Omental fat pad (tissue), 4 donors: ENCODE results near the gene SLC26A11. TPM values are rescaled to one million over a fixed set of nuclear protein-coding genes. Genes with fewer than 3 reads are reported as not detected.

Experiments used
- ATAC-seq: fragments of 150-250 bp; one replicate; pipeline ENCODE4 v1.9.1; 2016; ENCODE audit warnings: mild to moderate bottlenecking, moderate library complexity; ENCODE audit not compliant: low FRiP score
- DNase-seq: peaks from one replicate; pipeline ENCODE4 v3.0.0-alpha.2; 2019; ENCODE audit warnings: low spot score
- CTCF ChIP-seq, 3 donors: fragments of 450-650 bp; IDR thresholded peaks; one replicate each; pipeline ENCODE4 v1.5.1; 2016 to 2017; ENCODE audit warnings: antibody characterized with exemption in 3 of 3, mild to moderate bottlenecking in 3 of 3, moderate library complexity in 2 of 3
- total RNA-seq, 4 donors: library from RNA; depleted of rRNA; stranded (reverse); fragments of >200 nt; gene quantifications; one replicate each; pipeline ENCODE4 v1.1.0, GENCODE V29; 2016

The SLC26A11 gene
- total RNA-seq, 4 donors from 2014 or later = 9.1 to 18.9 (median 11.3) TPM

- ATAC-seq (no peak), DNase-seq (no peak)
- no peak for TF ChIP-seq CTCF (IDR thresholded peaks at IDR 0.05)
Measured at GRCh38 chr17:80291260-80291659, 71.0 kb downstream of the SLC26A11 start.

GRCh38 chr17:80291691-80292487 lies 71.7 kb downstream of the SLC26A11 start:
- ATAC-seq = no peak
- TF ChIP-seq CTCF (IDR thresholded peaks at IDR 0.05) = no peak
- no peak for DNase-seq

GRCh38 chr17:80292521-80292971 lies 72.3 kb downstream of the SLC26A11 start:
- ATAC-seq (no peak), DNase-seq (no peak)

GRCh38 chr17:80294210-80294609 lies 74.0 kb downstream of the SLC26A11 start:
- ATAC-seq (no peak), DNase-seq (no peak)
- TF ChIP-seq CTCF (IDR thresholded peaks at IDR 0.05) = no peak

More at GRCh38 chr17:80292521-80292971, 72.3 kb downstream of the SLC26A11 start:
- TF ChIP-seq CTCF (IDR thresholded peaks at IDR 0.05) = no peak

GRCh38 chr17:80294653-80295052 lies 74.4 kb downstream of the SLC26A11 start:
- TF ChIP-seq CTCF (IDR thresholded peaks at IDR 0.05) = no peak
- no peak for DNase-seq
- ATAC-seq = no peak

GRCh38 chr17:80295146-80295545 lies 74.9 kb downstream of the SLC26A11 start:
- no peak for ATAC-seq
- no peak for DNase-seq
- no peak for TF ChIP-seq CTCF (IDR thresholded peaks at IDR 0.05)

- ATAC-seq (no peak), DNase-seq (no peak)
- no peak for TF ChIP-seq CTCF (IDR thresholded peaks at IDR 0.05)
Measured at GRCh38 chr17:80295559-80295958, 75.3 kb downstream of the SLC26A11 start.
